ENCODE results near the gene CCDC146.
A peak's percentile ranks its signal among the peaks of the same experiment; 100 is the strongest.
"Not testable (repeated sequence)": the region's sequence is repeated elsewhere in the genome, so short reads cannot be mapped to it uniquely, and the experiment has no call there.

CCDC146 gene

GRCh38 chr7:77244222-77244934 lies 122.0 kb downstream of the CCDC146 start:
- DNase-seq (ENCODE audit: low spot score), result no peak

- DNase-seq (ENCODE audit: low spot score), result no peak
Measured at GRCh38 chr7:77245015-77245755, 122.8 kb downstream of the CCDC146 start.

GRCh38 chr7:77246026-77246640 lies 123.7 kb downstream of the CCDC146 start:
- DNase-seq (ENCODE audit: low spot score), result no peak

GRCh38 chr7:77247206-77247850 lies 124.9 kb downstream of the CCDC146 start:
- peak; percentile 67 for DNase-seq (ENCODE audit: low spot score)

- DNase-seq (ENCODE audit: low spot score), result no peak
Measured at GRCh38 chr7:77248154-77248553, 125.7 kb downstream of the CCDC146 start.

- no peak for DNase-seq (ENCODE audit: low spot score)
Measured at GRCh38 chr7:77252506-77252905, 130.1 kb downstream of the CCDC146 start.

- DNase-seq (ENCODE audit: low spot score), result no peak
Measured at GRCh38 chr7:77253151-77253550, 130.7 kb downstream of the CCDC146 start.

- DNase-seq (ENCODE audit: low spot score), result no peak
Measured at GRCh38 chr7:77254429-77254828, 132.0 kb downstream of the CCDC146 start.

GRCh38 chr7:77254915-77255314 lies 132.5 kb downstream of the CCDC146 start:
- no peak for DNase-seq (ENCODE audit: low spot score)

GRCh38 chr7:77258014-77258413 lies 135.6 kb downstream of the CCDC146 start:
- no peak for DNase-seq (ENCODE audit: low spot score)

- DNase-seq (ENCODE audit: low spot score), result no peak
Measured at GRCh38 chr7:77258593-77258992, 136.2 kb downstream of the CCDC146 start.

- no peak for DNase-seq (ENCODE audit: low spot score)
Measured at GRCh38 chr7:77262316-77262715, 139.9 kb downstream of the CCDC146 start.

- no peak for DNase-seq (ENCODE audit: low spot score)
Measured at GRCh38 chr7:77265666-77266065, 143.3 kb downstream of the CCDC146 start.

GRCh38 chr7:77266291-77266794 lies 143.9 kb downstream of the CCDC146 start:
- no peak for DNase-seq (ENCODE audit: low spot score)

GRCh38 chr7:77269360-77270093 lies 147.1 kb downstream of the CCDC146 start:
- DNase-seq (ENCODE audit: low spot score), result no peak

- no peak for DNase-seq (ENCODE audit: low spot score)
Measured at GRCh38 chr7:77270094-77270480, 147.7 kb downstream of the CCDC146 start.

GRCh38 chr7:77271766-77272165 lies 149.4 kb downstream of the CCDC146 start:
- DNase-seq (ENCODE audit: low spot score), result no peak

GRCh38 chr7:77275663-77276062 lies 153.2 kb downstream of the CCDC146 start:
- not testable (repeated sequence) for DNase-seq (ENCODE audit: low spot score)

- DNase-seq (ENCODE audit: low spot score), result no peak
Measured at GRCh38 chr7:77276120-77276519, 153.7 kb downstream of the CCDC146 start.

- no peak for DNase-seq (ENCODE audit: low spot score)
Measured at GRCh38 chr7:77281780-77282478, 159.5 kb downstream of the CCDC146 start.

GRCh38 chr7:77282897-77283296 lies 160.5 kb downstream of the CCDC146 start:
- no peak for DNase-seq (ENCODE audit: low spot score)
